Hematopoietic multipotent progenitor cell treated with erythropoietin and hydrocortisone succinate and interleukin-3 and kit ligand, for 17 days (in vitro differentiated cells): ENCODE data around the gene SUCLA2.

Source experiments
- DNase-seq: peaks from one replicate; pipeline ENCODE4 v3.0.0-alpha.2; 2015; ENCODE audit warnings: low spot score

SUCLA2 gene

GRCh38 chr13:47901441-47901840 lies 99.6 kb downstream of the SUCLA2 start:
- DNase-seq: no peak

- no peak for DNase-seq
These were observed 103.0 kb downstream of the SUCLA2 start for GRCh38 chr13:47898080-47898479.

GRCh38 chr13:47897411-47898050 lies 103.5 kb downstream of the SUCLA2 start:
- DNase-seq: no peak

GRCh38 chr13:47896546-47896945 lies 104.5 kb downstream of the SUCLA2 start:
- no peak for DNase-seq

GRCh38 chr13:47896111-47896510 lies 105.0 kb downstream of the SUCLA2 start:
- no peak for DNase-seq

GRCh38 chr13:47893527-47893926 lies 107.5 kb downstream of the SUCLA2 start:
- no peak for DNase-seq
